SJCRH30 (cell line): Measurements from ENCODE around the gene NSMCE3. TPM values are rescaled to one million over a fixed set of nuclear protein-coding genes. Genes with fewer than 3 reads are reported as not detected.

ENCODE experiments used
- DNase-seq, 2 experiments: peaks; one replicate each; pipeline ENCODE4 v3.0.0-alpha.2; 2015 to 2020
- H3K27ac ChIP-seq: fragments of 250-450 bp; sonication (Bioruptor Pico); 2 replicates; pipeline ENCODE4 v1.5.1; 2020; ENCODE audit warnings: mild to moderate bottlenecking, moderate library complexity
- H3K27me3 ChIP-seq: fragments of 250-450 bp; sonication (Bioruptor Pico); 2 replicates; pipeline ENCODE4 v1.5.1; 2020; ENCODE audit warnings: mild to moderate bottlenecking, moderate library complexity
- H3K36me3 ChIP-seq: fragments of 250-450 bp; sonication (Bioruptor Pico); 2 replicates; pipeline ENCODE4 v1.5.1; 2020; ENCODE audit warnings: mild to moderate bottlenecking, moderate library complexity
- H3K4me1 ChIP-seq: fragments of 250-450 bp; sonication (Bioruptor Pico); 2 replicates; pipeline ENCODE4 v1.5.1; 2020; ENCODE audit warnings: mild to moderate bottlenecking, moderate library complexity
- H3K4me3 ChIP-seq: fragments of 250-450 bp; sonication (Bioruptor Pico); 2 replicates; pipeline ENCODE4 v1.5.1; 2020; ENCODE audit warnings: mild to moderate bottlenecking, moderate library complexity
- H3K9me3 ChIP-seq: fragments of 250-450 bp; sonication (Bioruptor Pico); replicated peaks from 2 replicates; pipeline ENCODE4 v1.5.1; 2020; ENCODE audit warnings: mild to moderate bottlenecking, moderate library complexity
- total RNA-seq: library from RNA; depleted of rRNA; stranded (reverse); fragments of >200 nt; shearing (Covaris generic); gene quantifications from 2 replicates; pipeline ENCODE4 v1.2.3, GENCODE V29; 2014; rRNA removed

Gene NSMCE3
- 11.3 and 12.6 TPM in 2 replicates for total RNA-seq

- no peaks in the 10 kb centered on the region for H3K9me3 ChIP-seq
- peaks cover 6% of the 10 kb centered on the region; the same call in 1 of the 2 replicates for H3K4me1 ChIP-seq
- DNase-seq = peak; percentile 83 to 85
- peak within 1 kb of the TSS; percentile 67 for H3K4me3 ChIP-seq
- H3K27me3 ChIP-seq = no peaks in the 10 kb centered on the region
- H3K36me3 ChIP-seq = no peaks in the 10 kb centered on the region
- H3K27ac ChIP-seq = no peak within 1 kb of the TSS; the same call in 1 of the 2 replicates
Observed at GRCh38 chr15:29269485-29270168, at the start of gene NSMCE3. Gene NSMCE3 (minus strand): TSS chr15:29269822. CDS start chr15:29269705, 117 bp downstream.

- Histone ChIP-seq H3K36me3 (no peaks in the 10 kb centered on the region), H3K27me3 (no peaks in the 10 kb centered on the region), H3K9me3 (no peaks in the 10 kb centered on the region), H3K4me1 (no peaks in the 10 kb centered on the region), H3K4me3 (no peak overlapping the region), H3K27ac (no peak overlapping the region)
- DNase-seq = no peak
Observed at GRCh38 chr15:29316422-29316821, 46.8 kb upstream of the NSMCE3 start.

GRCh38 chr15:29312387-29312786 is 42.8 kb upstream of the NSMCE3 start:
- no peaks in the 10 kb centered on the region for H3K27me3 ChIP-seq
- no peaks in the 10 kb centered on the region for H3K9me3 ChIP-seq
- H3K27ac ChIP-seq = no peak overlapping the region
- H3K36me3 ChIP-seq = no peaks in the 10 kb centered on the region
- DNase-seq = no peak
- H3K4me3 ChIP-seq = no peak overlapping the region
- H3K4me1 ChIP-seq = no peaks in the 10 kb centered on the region

GRCh38 chr15:29311696-29312095 is 42.1 kb upstream of the NSMCE3 start:
- no peak overlapping the region for H3K27ac ChIP-seq
- no peak overlapping the region for H3K4me3 ChIP-seq
- no peak for DNase-seq
- H3K36me3 ChIP-seq = no peaks in the 10 kb centered on the region
- H3K4me1 ChIP-seq = no peaks in the 10 kb centered on the region
- no peaks in the 10 kb centered on the region for H3K27me3 ChIP-seq
- no peaks in the 10 kb centered on the region for H3K9me3 ChIP-seq

- H3K27me3 ChIP-seq = no peaks in the 10 kb centered on the region
- no peaks in the 10 kb centered on the region for H3K4me1 ChIP-seq
- H3K36me3 ChIP-seq = no peaks in the 10 kb centered on the region
- no peak overlapping the region for H3K27ac ChIP-seq
- H3K4me3 ChIP-seq = no peak overlapping the region
- DNase-seq = no peak
- no peaks in the 10 kb centered on the region for H3K9me3 ChIP-seq
Observed at GRCh38 chr15:29309139-29309538, 39.5 kb upstream of the NSMCE3 start.

- no peak for DNase-seq
- no peaks in the 10 kb centered on the region for H3K36me3 ChIP-seq
- no peaks in the 10 kb centered on the region for H3K9me3 ChIP-seq
- no peak overlapping the region for H3K4me3 ChIP-seq
- no peaks in the 10 kb centered on the region for H3K4me1 ChIP-seq
- no peaks in the 10 kb centered on the region for H3K27me3 ChIP-seq
- no peak overlapping the region for H3K27ac ChIP-seq
Observed at GRCh38 chr15:29308299-29308698, 38.7 kb upstream of the NSMCE3 start.

GRCh38 chr15:29305556-29305955 is 35.9 kb upstream of the NSMCE3 start:
- Histone ChIP-seq H3K27me3 (no peaks in the 10 kb centered on the region), H3K4me1 (no peaks in the 10 kb centered on the region), H3K36me3 (no peaks in the 10 kb centered on the region), H3K4me3 (no peak overlapping the region), H3K27ac (no peak overlapping the region), H3K9me3 (no peaks in the 10 kb centered on the region)
- DNase-seq = no peak

- H3K4me3 ChIP-seq = no peak overlapping the region
Observed at GRCh38 chr15:29302871-29303270, 33.2 kb upstream of the NSMCE3 start.

GRCh38 chr15:29299784-29300183 is 30.2 kb upstream of the NSMCE3 start:
- no peaks in the 10 kb centered on the region for H3K27me3 ChIP-seq
- no peak overlapping the region for H3K4me3 ChIP-seq
- H3K9me3 ChIP-seq = no peaks in the 10 kb centered on the region
- DNase-seq = no peak
- no peaks in the 10 kb centered on the region for H3K36me3 ChIP-seq
- no peak overlapping the region for H3K27ac ChIP-seq
- no peaks in the 10 kb centered on the region for H3K4me1 ChIP-seq

More at GRCh38 chr15:29302871-29303270, 33.2 kb upstream of the NSMCE3 start:
- H3K27me3 ChIP-seq = no peaks in the 10 kb centered on the region
- H3K27ac ChIP-seq = no peak overlapping the region
- no peak for DNase-seq
- H3K4me1 ChIP-seq = no peaks in the 10 kb centered on the region
- no peaks in the 10 kb centered on the region for H3K9me3 ChIP-seq
- no peaks in the 10 kb centered on the region for H3K36me3 ChIP-seq

- Histone ChIP-seq H3K36me3 (no peaks in the 10 kb centered on the region), H3K4me1 (no peaks in the 10 kb centered on the region), H3K27ac (no peak overlapping the region), H3K27me3 (no peaks in the 10 kb centered on the region), H3K4me3 (no peak overlapping the region), H3K9me3 (no peaks in the 10 kb centered on the region)
- no peak for DNase-seq
Observed at GRCh38 chr15:29299331-29299730, 29.7 kb upstream of the NSMCE3 start.

- H3K36me3 ChIP-seq = no peaks in the 10 kb centered on the region
- no peaks in the 10 kb centered on the region for H3K9me3 ChIP-seq
- no peak for DNase-seq
- peaks cover under 1% of the 10 kb centered on the region; the same call in 1 of the 2 replicates for H3K4me1 ChIP-seq
- H3K27me3 ChIP-seq = no peaks in the 10 kb centered on the region
- H3K4me3 ChIP-seq = no peak overlapping the region
- no peak overlapping the region for H3K27ac ChIP-seq
Observed at GRCh38 chr15:29294732-29295325, 25.2 kb upstream of the NSMCE3 start.

- no peaks in the 10 kb centered on the region for H3K9me3 ChIP-seq
- no peak overlapping the region for H3K27ac ChIP-seq
- DNase-seq = no peak
- no peak overlapping the region for H3K4me3 ChIP-seq
- no peaks in the 10 kb centered on the region for H3K27me3 ChIP-seq
- H3K36me3 ChIP-seq = no peaks in the 10 kb centered on the region
- H3K4me1 ChIP-seq = peaks cover 13% of the 10 kb centered on the region
Observed at GRCh38 chr15:29291067-29291845, 21.6 kb upstream of the NSMCE3 start.

GRCh38 chr15:29289173-29289572 is 19.6 kb upstream of the NSMCE3 start:
- peak; percentile 43 to 80 for DNase-seq
- peaks cover 13% of the 10 kb centered on the region for H3K4me1 ChIP-seq
- H3K4me3 ChIP-seq = no peak overlapping the region
- peak overlapping the region; percentile 47 for H3K27ac ChIP-seq
- H3K36me3 ChIP-seq = no peaks in the 10 kb centered on the region
- no peaks in the 10 kb centered on the region for H3K9me3 ChIP-seq
- H3K27me3 ChIP-seq = no peaks in the 10 kb centered on the region

GRCh38 chr15:29285386-29285785 is 15.8 kb upstream of the NSMCE3 start:
- DNase-seq = no peak
- no peaks in the 10 kb centered on the region for H3K27me3 ChIP-seq
- no peak overlapping the region for H3K4me3 ChIP-seq
- peaks cover 26% of the 10 kb centered on the region for H3K4me1 ChIP-seq
- no peaks in the 10 kb centered on the region for H3K36me3 ChIP-seq
- H3K9me3 ChIP-seq = no peaks in the 10 kb centered on the region
- no peak overlapping the region for H3K27ac ChIP-seq

- Histone ChIP-seq H3K4me1 (peaks cover 19% of the 10 kb centered on the region), H3K27ac (peak overlapping the region; percentile 60), H3K27me3 (no peaks in the 10 kb centered on the region), H3K9me3 (no peaks in the 10 kb centered on the region), H3K4me3 (no peak overlapping the region), H3K36me3 (no peaks in the 10 kb centered on the region)
- DNase-seq = peak; percentile 64 to 75
Observed at GRCh38 chr15:29283381-29283780, 13.8 kb upstream of the NSMCE3 start.
